GM19463 (cell line): Measurements from ENCODE around the gene POLR2C.
"Not testable (repeated sequence)": the region's sequence is repeated elsewhere in the genome, so short reads cannot be mapped to it uniquely, and the experiment has no call there.

ENCODE experiments used
- ATAC-seq: cut with Tn5 transposase; IDR thresholded peaks from one replicate; pipeline ENCODE4 v1.9.1; 2021; ENCODE audit warnings: mild to moderate bottlenecking, moderate library complexity; ENCODE audit not compliant: unreplicated experiment

The POLR2C gene

GRCh38 chr16:57478396-57479204 is 16.1 kb downstream of the POLR2C start:
- ATAC-seq = no peak

DNA sequence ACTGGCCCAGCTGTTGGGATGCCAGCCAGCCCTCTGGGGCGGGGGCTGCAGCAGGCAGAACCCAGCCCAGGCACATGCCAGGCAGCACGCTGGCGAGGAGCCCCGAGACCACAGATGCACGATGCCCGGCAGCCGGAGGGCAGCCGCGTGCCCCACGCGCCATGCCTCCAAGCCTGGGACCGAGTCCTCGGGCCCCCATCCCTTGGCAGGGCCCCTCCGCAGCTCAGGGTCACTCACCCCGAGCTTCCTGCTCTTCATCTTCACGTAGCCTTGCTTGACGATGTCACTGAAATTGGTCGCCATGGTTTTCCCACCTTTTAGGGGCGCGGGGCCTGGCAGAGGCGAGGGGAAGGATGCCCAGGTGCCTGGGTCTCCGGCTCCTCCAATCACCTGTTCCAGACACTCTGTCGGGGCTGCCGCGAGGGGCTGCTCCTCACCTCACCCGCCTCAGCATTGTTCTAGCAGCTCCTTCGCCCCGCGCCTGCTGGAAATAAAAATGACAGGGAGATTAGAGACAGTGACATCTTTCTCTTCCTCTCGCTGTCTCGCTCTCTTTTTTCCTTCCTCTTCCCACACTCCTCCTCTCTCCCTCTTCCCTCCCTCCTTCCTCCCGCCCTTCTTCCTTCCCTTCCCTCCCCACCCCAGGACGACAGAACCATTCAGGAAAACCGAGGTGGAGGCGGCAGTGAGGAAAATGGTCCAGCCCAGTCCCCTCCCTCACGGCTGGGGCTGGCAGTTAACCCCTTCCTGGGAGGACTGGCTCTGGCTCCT is 16.9 kb downstream of the POLR2C start:
- no peak for ATAC-seq

DNA sequence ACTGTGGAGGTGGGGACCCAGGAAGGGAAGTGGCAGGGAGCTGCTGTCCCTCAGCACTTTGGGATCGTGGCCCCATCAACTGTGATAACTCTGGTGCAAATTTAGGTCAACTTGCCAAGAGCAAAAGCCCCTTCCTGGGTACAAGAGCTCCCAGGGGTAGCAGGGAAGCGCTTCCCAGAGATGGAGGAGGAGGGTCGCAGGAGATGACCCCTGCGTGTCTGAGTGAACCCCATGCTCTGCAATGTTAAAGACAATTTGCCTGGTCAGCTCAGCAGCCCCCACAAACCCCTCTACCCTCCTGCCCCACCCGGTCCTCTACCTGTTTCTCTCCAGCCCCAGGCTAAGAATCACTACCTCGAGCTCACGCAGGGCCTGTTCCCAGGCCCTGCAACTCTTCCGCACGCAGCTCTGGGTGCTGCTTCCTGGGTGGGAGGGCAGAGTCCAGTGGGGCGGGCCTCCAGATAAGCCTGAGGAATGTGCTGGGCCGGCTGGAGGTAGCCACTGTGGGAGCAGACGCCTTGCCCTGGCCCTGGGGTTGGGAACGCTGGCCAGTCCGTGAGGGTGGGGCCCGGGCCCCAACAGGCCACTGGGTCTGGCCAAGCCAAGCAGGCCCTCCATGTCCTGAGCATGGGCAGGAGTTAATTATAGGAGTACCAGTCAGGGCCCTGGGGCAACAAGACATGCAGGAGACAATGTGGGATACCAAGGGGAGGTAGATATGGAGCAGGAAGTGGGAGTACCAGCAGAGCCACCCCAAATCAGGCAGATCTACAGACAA is 17.7 kb downstream of the POLR2C start:
- ATAC-seq = no peak

GRCh38 chr16:57480754-57481230 is 18.3 kb downstream of the POLR2C start:
- no peak for ATAC-seq

DNA sequence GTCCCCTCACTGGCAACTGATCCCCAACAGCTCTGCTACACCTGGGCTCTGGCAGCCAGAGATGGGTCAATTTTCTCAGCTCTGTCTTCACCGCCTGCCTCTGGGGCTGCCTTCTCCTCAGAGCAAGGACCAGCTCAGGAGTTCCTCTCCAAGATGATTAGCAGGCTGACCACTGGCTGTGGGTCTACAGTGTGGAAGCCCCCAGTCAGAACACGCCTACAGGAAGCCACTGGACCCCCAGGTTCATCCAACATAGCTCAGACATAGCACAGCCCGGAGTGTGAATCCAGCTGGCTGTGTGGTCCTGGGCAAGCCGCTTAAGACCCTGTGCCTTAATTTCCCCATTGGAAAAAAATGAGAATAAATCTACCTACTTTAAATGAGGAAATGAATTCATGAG is 18.9 kb downstream of the POLR2C start:
- no peak for ATAC-seq

DNA sequence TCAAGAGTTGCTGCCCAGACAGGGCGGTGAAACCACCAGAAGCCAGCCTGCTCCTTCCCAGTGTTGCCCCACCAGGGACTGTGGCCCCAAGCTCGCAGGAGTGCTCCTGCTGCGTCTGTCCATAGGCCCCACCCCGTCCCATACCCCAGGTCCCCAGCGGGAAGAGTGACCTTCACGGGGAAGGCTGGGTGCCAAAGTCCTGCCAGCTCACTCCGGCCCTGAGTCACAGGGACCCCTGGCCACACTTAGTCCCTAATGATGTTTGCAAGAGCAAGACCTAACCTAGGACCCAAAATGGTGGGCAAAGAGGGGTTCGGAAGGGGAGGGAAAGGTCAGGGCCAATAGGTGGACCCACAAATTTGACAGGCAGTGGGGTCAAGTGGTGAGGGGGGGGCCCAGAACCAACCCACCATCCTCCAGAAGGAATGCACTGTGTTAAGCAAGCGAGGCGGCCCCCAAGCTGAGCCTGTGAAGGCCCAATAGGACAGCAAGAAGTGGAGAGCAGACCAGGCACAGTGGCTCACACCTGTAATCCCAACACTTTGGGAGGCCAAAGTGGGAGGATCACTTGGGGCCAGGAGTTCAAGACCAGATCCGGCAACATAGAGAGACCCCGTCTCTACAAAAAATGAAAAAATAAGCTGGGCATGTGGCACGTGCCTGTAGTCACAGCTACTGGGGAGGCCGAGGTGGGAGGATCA is 20.5 kb downstream of the POLR2C start:
- ATAC-seq = no peak

DNA sequence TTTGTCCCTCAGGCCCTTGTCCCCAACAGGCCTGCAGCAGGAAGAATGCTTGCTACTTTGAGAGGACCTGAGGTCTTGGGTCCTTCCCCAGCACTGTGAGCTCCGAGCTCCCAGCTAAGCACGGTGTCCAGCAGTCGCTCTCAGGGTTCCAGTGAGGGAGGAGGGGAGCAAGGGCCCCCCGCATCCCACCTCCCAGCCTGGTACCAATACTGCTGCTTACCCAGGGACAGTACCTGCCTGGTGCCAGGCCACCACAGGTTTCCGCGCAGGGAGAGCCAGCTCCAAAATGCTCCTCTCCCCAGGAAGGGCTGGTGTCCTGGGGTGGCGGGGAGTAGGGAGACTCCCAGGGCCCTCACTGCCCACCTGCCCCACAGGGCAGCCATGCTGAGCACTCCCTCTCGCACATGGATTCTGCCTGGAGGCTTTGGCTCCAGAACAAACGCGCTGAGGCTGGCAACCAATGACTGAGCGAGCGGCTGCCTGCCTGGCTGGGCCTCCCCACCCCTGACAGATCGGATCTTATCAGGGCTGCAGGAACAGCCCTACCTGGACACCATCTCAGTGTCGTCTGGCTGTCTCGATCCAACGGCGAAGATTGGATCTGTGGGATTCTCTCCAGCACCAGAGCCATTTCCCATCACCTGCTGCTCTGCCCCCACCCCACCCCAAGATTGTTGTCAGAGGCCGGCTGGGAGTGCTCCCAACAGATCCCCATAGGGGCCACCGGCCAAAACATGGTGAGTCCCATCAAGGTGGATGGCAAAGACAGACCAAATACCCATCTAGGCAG is 21.4 kb downstream of the POLR2C start:
- ATAC-seq = no peak

GRCh38 chr16:57484515-57485005 is 22.1 kb downstream of the POLR2C start:
- no peak for ATAC-seq

DNA sequence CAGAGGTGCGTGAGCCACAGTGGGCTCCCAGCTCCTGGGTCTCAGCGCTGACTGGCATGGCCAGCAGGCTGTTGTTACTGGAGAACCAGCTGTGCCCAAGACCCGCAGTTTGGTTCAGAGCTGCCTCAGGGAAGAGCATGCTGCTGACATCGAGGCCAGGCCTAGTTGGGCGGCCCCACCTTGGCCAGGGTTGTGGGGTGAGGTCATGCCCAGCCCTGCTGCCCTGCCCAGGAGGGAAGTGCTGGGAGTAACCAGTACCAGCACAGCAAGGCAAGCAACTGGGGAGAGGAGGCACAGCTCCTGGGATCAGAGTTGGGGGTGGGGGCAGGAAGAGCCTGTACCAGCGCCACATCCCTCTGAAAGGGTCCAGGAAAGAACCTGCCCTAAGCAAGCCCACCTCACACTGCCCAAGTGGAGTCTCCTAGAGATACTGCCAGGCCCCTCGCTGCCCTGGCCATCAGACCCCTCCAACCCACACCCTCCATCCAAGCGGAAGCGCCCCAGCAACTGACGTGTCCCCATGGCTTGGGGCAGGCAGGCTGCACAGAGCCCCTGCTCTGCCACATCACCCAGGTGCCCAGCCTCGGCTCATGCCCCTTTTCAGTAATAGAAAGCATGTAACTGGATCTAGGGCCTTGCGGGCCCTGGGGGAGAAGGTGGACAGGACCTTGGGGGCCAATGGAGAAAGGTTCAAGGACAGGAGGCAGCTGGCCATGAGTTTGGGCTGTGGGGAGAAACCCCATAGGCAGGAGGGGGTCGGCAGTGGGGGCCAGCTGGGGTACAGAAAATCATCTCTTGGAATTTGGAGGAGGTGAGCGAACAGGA is 22.8 kb downstream of the POLR2C start:
- ATAC-seq = no peak

DNA sequence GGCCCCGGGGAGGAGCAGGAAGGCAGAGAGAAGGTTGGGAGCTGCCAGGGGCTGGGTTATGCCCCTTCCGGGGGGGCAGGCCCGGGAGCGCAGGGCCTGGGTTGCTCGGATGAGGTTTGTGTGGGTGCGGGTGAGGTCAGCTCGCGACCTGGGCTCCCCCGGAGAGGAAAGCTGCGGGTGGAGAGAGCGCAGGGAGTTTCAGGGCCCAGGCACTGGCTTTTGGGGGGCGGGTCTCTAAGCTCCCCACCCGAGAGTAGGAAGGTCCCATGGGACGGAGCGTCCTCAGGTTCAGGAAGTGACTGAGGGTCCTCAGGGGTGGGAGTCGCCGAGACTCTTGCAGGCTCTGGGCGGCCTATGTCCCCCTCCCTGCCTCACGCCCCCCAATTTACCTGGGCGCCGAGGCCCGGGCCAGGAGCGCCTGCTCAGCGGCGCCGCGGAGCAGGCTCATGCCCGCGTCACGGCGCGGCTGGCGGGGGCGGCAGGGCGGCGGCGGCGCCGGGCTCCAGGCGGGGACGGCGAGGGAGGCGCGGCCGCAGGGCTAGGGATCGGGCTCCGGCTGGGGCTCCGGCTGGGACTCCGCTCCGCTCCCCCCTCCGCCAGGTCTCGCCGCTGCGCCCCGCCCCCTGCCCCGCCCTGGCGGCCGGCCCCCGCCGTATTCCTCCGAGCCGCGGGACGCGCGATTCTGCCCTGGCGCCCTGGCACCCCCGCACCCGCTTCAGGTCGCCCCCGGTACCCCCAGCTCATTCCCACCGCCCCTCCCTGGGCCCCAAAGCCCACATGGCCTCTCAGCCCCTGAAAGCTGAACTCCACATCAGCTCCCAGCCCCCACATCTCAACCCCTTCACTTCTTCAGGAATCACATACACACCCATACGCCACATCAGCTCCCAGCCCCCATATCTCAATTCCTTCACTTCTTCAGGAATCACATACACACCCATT is 23.7 kb downstream of the POLR2C start, which contains the start of gene DOK4:
DOK4 (minus strand) TSS at position 578 of the 942 bp plus-strand sequence. CDS start 6,986 bp downstream, outside the sequence.
- ATAC-seq = peak; percentile 93

DNA sequence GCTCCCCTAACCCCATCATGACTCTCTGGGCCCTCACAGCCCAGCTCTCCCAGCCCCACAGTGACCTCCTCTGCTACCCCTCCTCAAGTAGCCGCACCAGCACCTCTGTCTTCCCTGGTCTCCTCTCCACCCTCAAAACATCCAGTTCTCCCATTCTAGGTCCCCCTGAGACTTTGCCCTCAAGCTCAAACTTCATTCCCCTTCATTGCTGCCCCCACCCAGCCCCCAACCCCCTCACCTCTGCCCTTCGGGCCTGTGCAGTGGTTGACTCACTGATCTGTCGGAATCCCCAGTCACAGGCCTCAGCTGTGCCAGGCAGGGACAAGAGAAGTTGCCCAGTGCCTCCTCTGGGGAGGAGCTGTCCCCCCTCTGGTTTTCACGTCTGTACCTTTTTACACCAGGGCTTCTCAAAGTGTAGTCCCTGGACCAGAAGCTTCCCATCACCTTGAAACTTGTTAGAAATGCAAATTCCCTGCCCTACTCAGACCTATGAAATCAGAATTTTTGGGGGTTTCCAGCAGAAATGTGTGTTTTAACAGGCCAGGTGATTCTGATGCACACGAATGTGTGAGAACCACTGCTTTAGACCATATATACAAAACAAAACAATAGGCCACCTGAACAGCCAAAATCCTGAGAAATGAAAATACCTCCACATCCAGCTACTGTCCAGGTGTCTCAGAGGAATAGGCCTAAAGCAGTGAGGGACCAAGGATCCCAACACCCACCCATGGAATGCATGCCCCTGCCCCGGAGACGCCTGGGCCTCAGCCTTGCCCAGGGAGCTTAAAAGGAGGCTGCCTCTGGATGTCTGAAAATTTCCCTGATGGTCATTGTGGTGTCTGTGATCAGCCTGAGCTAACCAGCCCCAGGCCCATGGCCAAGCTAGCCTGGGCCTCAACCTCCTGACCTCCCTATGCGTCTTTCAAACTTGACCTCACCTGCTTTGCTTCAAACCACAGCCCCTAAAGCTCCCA is 24.7 kb downstream of the POLR2C start:
- ATAC-seq = no peak

DNA sequence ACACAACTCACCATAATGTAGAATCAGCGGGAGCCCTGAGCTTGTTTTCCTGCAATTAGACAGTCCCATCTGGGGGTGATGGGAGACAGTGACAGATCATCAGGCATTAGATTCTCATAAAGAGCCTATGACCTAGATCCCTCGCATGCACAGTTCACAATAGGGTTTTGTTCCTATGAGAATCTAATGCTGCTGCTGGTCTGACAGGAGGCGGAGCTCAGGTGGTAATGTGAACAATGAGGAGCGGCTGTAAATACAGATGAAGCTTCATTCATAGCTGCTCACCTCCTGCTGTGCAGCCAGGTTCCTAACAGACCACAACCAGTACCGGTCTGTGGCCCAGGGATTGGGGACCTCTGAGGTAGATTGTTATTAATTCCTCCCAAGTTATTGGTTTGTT is 26.8 kb downstream of the POLR2C start:
- ATAC-seq = no peak

DNA sequence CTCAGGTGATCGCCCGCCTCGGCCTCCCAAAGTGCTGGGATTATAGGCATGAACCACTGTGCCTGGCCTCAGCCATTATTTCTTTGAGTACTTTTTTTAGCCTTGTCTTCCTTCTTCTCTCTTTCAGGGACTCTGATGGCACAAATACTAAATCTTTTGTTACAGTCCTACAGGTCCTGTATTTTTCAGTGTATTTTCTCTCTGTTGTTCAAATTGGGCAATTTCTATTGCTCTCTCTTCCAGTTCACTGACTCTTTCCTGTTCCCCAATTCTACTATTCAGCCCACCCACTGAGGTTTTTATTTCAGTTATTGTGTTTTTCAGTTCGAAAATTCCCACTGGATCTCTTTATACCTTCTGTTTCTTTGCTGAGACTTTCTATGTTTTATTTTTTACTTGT is 31.3 kb downstream of the POLR2C start:
- no peak for ATAC-seq

- no peak for ATAC-seq
These were observed 34.6 kb downstream of the POLR2C start for GRCh38 chr16:57497121-57497520.

GRCh38 chr16:57498031-57498430 is 35.6 kb downstream of the POLR2C start:
- no peak for ATAC-seq

- ATAC-seq = not testable (repeated sequence)
These were observed 37.5 kb downstream of the POLR2C start for GRCh38 chr16:57499941-57500340.
